Measurements from ENCODE around the gene MFF. TPM values are rescaled to one million over a fixed set of nuclear protein-coding genes. Genes with fewer than 3 reads are reported as not detected.
A peak's percentile ranks its signal among the peaks of the same experiment; 100 is the strongest.

Gene MFF
- polyA plus RNA-seq, 1 donor = 68.1 TPM

- DNase-seq (ENCODE audit: low read depth) = peak; percentile 66
Observed at GRCh38 chr2:227406177-227407031, 81.4 kb downstream of the MFF start.

Other genes with a start within 250 kb of the MFF start
- gene COL4A4, start 161.0 kb upstream of the MFF start, polyA plus RNA-seq (ENCODE audit: insufficient read length) = 0.09 TPM
- 0.16 TPM for gene COL4A3, start 160.6 kb upstream of the MFF start, polyA plus RNA-seq (ENCODE audit: insufficient read length)
- gene TM4SF20, start 54.1 kb downstream of the MFF start, polyA plus RNA-seq (ENCODE audit: insufficient read length) = 0.06 TPM
- not detected for gene SCYGR1, start 62.7 kb downstream of the MFF start, polyA plus RNA-seq (ENCODE audit: insufficient read length)
- gene AGFG1, start 146.9 kb downstream of the MFF start, polyA plus RNA-seq (ENCODE audit: insufficient read length) = 47.8 TPM

All from forelimb muscle (tissue), 1 donor.